HCT116 (cell line): Measurements from ENCODE around the gene SIRPA. TPM values are rescaled to one million over a fixed set of nuclear protein-coding genes. Genes with fewer than 3 reads are reported as not detected.

Source experiments
- ATAC-seq: fragments of 200-7000 bp; cut with Tn5 transposase; 2 replicates; pipeline ENCODE4 v1.9.1; 2020; ENCODE audit warnings: mild to moderate bottlenecking, moderate library complexity
- BruUV-seq: library from RNA; stranded (reverse); fragments of 400-500 nt; replicated peaks from 2 replicates; lab custom pipeline; 2021; lab: Mats Ljungman, UMichigan
- CTCF ChIA-PET: fragments of 300-600 bp; sonication (Branson Sonifier 250); formaldehyde crosslinking; loops from one replicate; lab custom pipeline; 2021; ENCODE audit warnings: antibody characterized with exemption; lab: Charles Lee
- POLR2A ChIA-PET: fragments of 300-600, 350-600 bp; sonication (Branson Sonifier 250); formaldehyde crosslinking; loops from one replicate; lab custom pipeline; 2021; ENCODE audit warnings: antibody characterized with exemption; lab: Charles Lee
- RAD21 ChIA-PET, 2 experiments: fragments of 300-600 bp; sonication (Branson Sonifier 250); formaldehyde crosslinking; loops; one replicate each; lab custom pipeline; 2023; ENCODE audit warnings: low total read pairs in 2 of 2; ENCODE audit not compliant: uncharacterized antibody in 2 of 2, unreplicated experiment in 2 of 2, low non-redundant PET in 1 of 2; lab: Charles Lee
- DNase-seq: peaks from one replicate; pipeline ENCODE4 v3.0.0-alpha.2; 2010; ENCODE audit warnings: low read depth, low spot score
- H2AFZ ChIP-seq: fragments of 200-600 bp; shearing (Covaris generic), sonication (generic); 2 replicates; pipeline ENCODE4 v1.6.1; 2017; ENCODE audit warnings: low read depth, mixed run types, mixed read lengths, antibody characterized with exemption, low read length; ENCODE audit not compliant: poor library complexity, severe bottlenecking
- H3K27ac ChIP-seq: 2 replicates; pipeline ENCODE4 v1.5.1; 2012; ENCODE audit warnings: low read depth, low read length
- H3K27me3 ChIP-seq: fragments of 200-600 bp; sonication (generic); 2 replicates; pipeline ENCODE4 v1.6.1; 2016; ENCODE audit warnings: mixed run types, low read length, mixed read lengths; ENCODE audit not compliant: insufficient read depth
- H3K36me3 ChIP-seq, 2 experiments: fragments of 200-500 bp in 1 of 2; fragments of 200-600 bp in 1 of 2; sonication (Bioruptor generic) in 1 of 2; sonication (generic) in 1 of 2; 2 replicates each; pipeline versions ENCODE4 v1.5.1 to v1.6.1; 2014 to 2016; ENCODE audit warnings: low read length in 2 of 2, inconsistent platforms in 1 of 2, mixed read lengths in 1 of 2, mixed run types in 1 of 2; ENCODE audit not compliant: insufficient read depth in 2 of 2, control insufficient read depth in 1 of 2
- H3K4me1 ChIP-seq, 2 experiments: fragments of 200-600 bp in 1 of 2; sonication (generic) in 1 of 2; 2 replicates each; pipeline versions ENCODE4 v1.5.1 to v1.6.1; 2012 to 2017; ENCODE audit warnings: low read length in 2 of 2, inconsistent platforms in 1 of 2, mild to moderate bottlenecking in 1 of 2, mixed read lengths in 1 of 2, mixed run types in 1 of 2, moderate library complexity in 1 of 2; ENCODE audit not compliant: insufficient read depth in 2 of 2, control insufficient read depth in 1 of 2
- H3K4me2 ChIP-seq: fragments of 200-600 bp; sonication (generic); 2 replicates; pipeline ENCODE4 v1.6.1; 2017; ENCODE audit warnings: mixed run types, low read length, mixed read lengths
- H3K4me3 ChIP-seq, 2 experiments: fragments of 200-600 bp in 1 of 2; sonication (generic) in 1 of 2; replicated peaks in 1 of 2; 2 replicates each; pipeline ENCODE4 v1.5.1; 2011 to 2016; ENCODE audit warnings: low read length in 2 of 2, control low read depth in 1 of 2, low read depth in 1 of 2, mild to moderate bottlenecking in 1 of 2, mixed read lengths in 1 of 2, mixed run types in 1 of 2
- H3K79me2 ChIP-seq: fragments of 200-600 bp; sonication (generic); 2 replicates; pipeline ENCODE4 v1.6.1; 2017; ENCODE audit warnings: mild to moderate bottlenecking, mixed run types, low read length, moderate library complexity, mixed read lengths; ENCODE audit not compliant: insufficient read depth
- H3K9ac ChIP-seq: fragments of 200-600 bp; sonication (generic); 2 replicates; pipeline ENCODE4 v1.6.1; 2016; ENCODE audit warnings: low read length, mixed read lengths
- H3K9me2 ChIP-seq: fragments of 200-600 bp; sonication (generic), shearing (Covaris generic); 2 replicates; pipeline ENCODE4 v1.6.1; 2017; ENCODE audit warnings: mixed run types, mild to moderate bottlenecking, moderate library complexity; ENCODE audit not compliant: insufficient read depth
- H3K9me3 ChIP-seq, 2 experiments: fragments of 200-500 bp in 1 of 2; fragments of 200-600 bp in 1 of 2; sonication (Bioruptor generic) in 1 of 2; sonication (generic) in 1 of 2; 2 replicates each; pipeline ENCODE4 v1.6.1; 2014 to 2017; ENCODE audit warnings: low read length in 2 of 2, mixed read lengths in 2 of 2, inconsistent platforms in 1 of 2, low read depth in 1 of 2, mild to moderate bottlenecking in 1 of 2, mixed run types in 1 of 2, moderate library complexity in 1 of 2; ENCODE audit not compliant: control insufficient read depth in 1 of 2, insufficient read depth in 1 of 2
- H4K20me1 ChIP-seq: fragments of 200-600 bp; sonication (generic), shearing (Covaris generic); 2 replicates; pipeline ENCODE4 v1.6.1; 2017; ENCODE audit warnings: mixed run types, mild to moderate bottlenecking, moderate library complexity; ENCODE audit not compliant: insufficient read depth
- CEBPB ChIP-seq: IDR thresholded peaks from 2 replicates; pipeline ENCODE4 v1.6.1; 2012; ENCODE audit warnings: low read depth
- EZH2 ChIP-seq: fragments of 200-600 bp; sonication (generic); IDR thresholded peaks from 2 replicates; pipeline ENCODE4 v1.6.1; 2017; ENCODE audit warnings: antibody characterized with exemption, mixed run types
- EZH2phosphoT487 ChIP-seq: fragments of 200-600 bp; IDR thresholded peaks from 2 replicates; pipeline ENCODE4 v1.6.1; 2018; ENCODE audit warnings: antibody characterized with exemption, borderline replicate concordance
- MAX ChIP-seq: IDR thresholded peaks from 2 replicates; pipeline ENCODE4 v1.6.1; 2012
- SP1 ChIP-seq: IDR thresholded peaks from 2 replicates; pipeline ENCODE4 v1.6.1; 2012; ENCODE audit warnings: low read depth
- SRF ChIP-seq: IDR thresholded peaks from 2 replicates; pipeline ENCODE4 v1.6.1; 2012; ENCODE audit warnings: low read depth
- ZBTB33 ChIP-seq: IDR thresholded peaks from 2 replicates; pipeline ENCODE4 v1.6.1; 2011; ENCODE audit warnings: mild to moderate bottlenecking, low read length, moderate library complexity; ENCODE audit not compliant: insufficient replicate concordance; ENCODE audit errors: extremely low read depth
- ZFX ChIP-seq: fragments of 450-650 bp; IDR thresholded peaks from 2 replicates; pipeline ENCODE4 v1.6.1; 2017
- ZNF274 ChIP-seq: fragments of 200-500 bp; sonication (Bioruptor generic); IDR thresholded peaks from 2 replicates; pipeline ENCODE4 v1.6.1; 2014; ENCODE audit warnings: mild to moderate bottlenecking, low read depth, low read length, inconsistent platforms
- intact Hi-C: fragments of 100-400 bp; cut with micrococcal nuclease; formaldehyde crosslinking; loops from 2 replicates; pipeline ENCODE4 v1.10.0; 2022
- total RNA-seq: library from RNA; stranded (reverse); gene quantifications from one replicate; pipeline ENCODE4 v1.2.1, GENCODE V29; 2021; ENCODE audit not compliant: unreplicated experiment

Gene SIRPA
- total RNA-seq, 1 experiment from 2014 or later = 15.3 TPM

- no peak for TF ChIP-seq ZBTB33
- TF ChIP-seq CEBPB = no peak
- TF ChIP-seq EZH2phosphoT487 = no peak
- TF ChIP-seq ZNF274 = no peak
- TF ChIP-seq SRF = no peak
- no peak for TF ChIP-seq EZH2
Observed at GRCh38 chr20:1892119-1892385, 3.2 kb upstream of the SIRPA start (continued).

- POLR2A ChIA-PET = no interaction called here
- Histone ChIP-seq H3K4me3 (peak overlapping the region; percentile 67 to 88), H3K27ac (peak overlapping the region; percentile 81; the same call in 1 of the 2 replicates), H3K4me1 (peaks cover 20 to 42% of the 10 kb centered on the region in 2 experiments; a peak in 3 of 4 replicates), H3K9me2 (no peaks in the 10 kb centered on the region), H3K36me3 (no peaks in the 10 kb centered on the region), H3K9me3 (no peaks in the 10 kb centered on the region), H3K79me2 (peaks cover 25% of the 10 kb centered on the region), H3K4me2 (peak overlapping the region; percentile 99), H2AFZ (no peak overlapping the region), H3K9ac (peak overlapping the region; percentile 74), H3K27me3 (no peaks in the 10 kb centered on the region), H4K20me1 (no peaks in the 10 kb centered on the region)
- intact Hi-C loops = no loop called here
- peak; percentile 4 for DNase-seq
- TF ChIP-seq ZNF274 (no peak), SRF (no peak), CEBPB (no peak), SP1 (no peak), ZFX (no peak), MAX (no peak)
- ATAC-seq = no peak
- no TSS peak for BruUV-seq
- RAD21 ChIA-PET = no interaction called here
- CTCF ChIA-PET = no interaction called here
Observed at GRCh38 chr20:1893721-1894470, 1.3 kb upstream of the SIRPA start.
